HG03159 (cell line): Measurements from ENCODE around the gene TRMT13.
A peak's percentile ranks its signal among the peaks of the same experiment; 100 is the strongest.
"Not testable (repeated sequence)": the region's sequence is repeated elsewhere in the genome, so short reads cannot be mapped to it uniquely, and the experiment has no call there.

Source experiments
- ATAC-seq: cut with Tn5 transposase; IDR thresholded peaks from one replicate; pipeline ENCODE4 v1.9.1; 2021; ENCODE audit warnings: mild to moderate bottlenecking, moderate library complexity; ENCODE audit not compliant: unreplicated experiment

Gene TRMT13

GRCh38 chr1:100152271-100152670 is 19.3 kb downstream of the TRMT13 start:
- peak; percentile 77 for ATAC-seq

- ATAC-seq: no peak
Measured at GRCh38 chr1:100162881-100163280, 29.9 kb downstream of the TRMT13 start.

GRCh38 chr1:100164216-100164615 is 31.3 kb downstream of the TRMT13 start:
- no peak for ATAC-seq

- ATAC-seq: no peak
Measured at GRCh38 chr1:100164702-100165101, 31.7 kb downstream of the TRMT13 start.

GRCh38 chr1:100168051-100168450 is 35.1 kb downstream of the TRMT13 start:
- no peak for ATAC-seq

GRCh38 chr1:100177295-100178041 is 44.5 kb downstream of the TRMT13 start:
- no peak for ATAC-seq

- no peak for ATAC-seq
Measured at GRCh38 chr1:100178091-100178490, 45.1 kb downstream of the TRMT13 start, which contains the start of gene LRRC39. TSS of gene LRRC39 (minus strand) at chr1:100178256. CDS start at chr1:100168516, 9,740 bp downstream.

- ATAC-seq: no peak
Measured at GRCh38 chr1:100183370-100183769, 50.4 kb downstream of the TRMT13 start.

GRCh38 chr1:100184536-100184935 is 51.6 kb downstream of the TRMT13 start:
- ATAC-seq: peak; percentile 87

- no peak for ATAC-seq
Measured at GRCh38 chr1:100187912-100188311, 54.9 kb downstream of the TRMT13 start.

- no peak for ATAC-seq
Measured at GRCh38 chr1:100188617-100189016, 55.7 kb downstream of the TRMT13 start.

GRCh38 chr1:100198596-100198995 is 65.6 kb downstream of the TRMT13 start:
- ATAC-seq: no peak

- not testable (repeated sequence) for ATAC-seq
Measured at GRCh38 chr1:100200060-100200459, 67.1 kb downstream of the TRMT13 start.
